Measurements from ENCODE around the gene CALB2.
A peak's percentile ranks its signal among the peaks of the same experiment; 100 is the strongest.
"Not testable (repeated sequence)": the region's sequence is repeated elsewhere in the genome, so short reads cannot be mapped to it uniquely, and the experiment has no call there.

Gene CALB2

GRCh38 chr16:71353736-71354135, 4.8 kb upstream of the CALB2 start:
- no peak for DNase-seq

GRCh38 chr16:71354156-71354555, 4.4 kb upstream of the CALB2 start:
- no peak for DNase-seq

- no peak for DNase-seq
Observed at GRCh38 chr16:71356051-71356740, 2.3 kb upstream of the CALB2 start.

- DNase-seq: not testable (repeated sequence)
Observed at GRCh38 chr16:71356936-71357335, 1.6 kb upstream of the CALB2 start.

GRCh38 chr16:71357681-71358080, 842 bp upstream of the CALB2 start:
- DNase-seq: no peak

GRCh38 chr16:71359431-71359830, 908 bp downstream of the CALB2 start:
- DNase-seq: no peak

GRCh38 chr16:71360378-71360777, 1.9 kb downstream of the CALB2 start:
- DNase-seq: no peak

- no peak for DNase-seq
Observed at GRCh38 chr16:71364133-71364681, 5.7 kb downstream of the CALB2 start.

- DNase-seq: no peak
Observed at GRCh38 chr16:71365021-71365420, 6.5 kb downstream of the CALB2 start.

GRCh38 chr16:71367241-71367976, 8.9 kb downstream of the CALB2 start:
- DNase-seq: peak; percentile 55

GRCh38 chr16:71368958-71369357, 10.4 kb downstream of the CALB2 start:
- no peak for DNase-seq

- DNase-seq: no peak
Observed at GRCh38 chr16:71369494-71369893, 11.0 kb downstream of the CALB2 start.

- no peak for DNase-seq
Observed at GRCh38 chr16:71371237-71371636, 12.7 kb downstream of the CALB2 start.

GRCh38 chr16:71373073-71373472, 14.6 kb downstream of the CALB2 start:
- DNase-seq: no peak

GRCh38 chr16:71376465-71377157, 18.1 kb downstream of the CALB2 start:
- DNase-seq: no peak

- no peak for DNase-seq
Observed at GRCh38 chr16:71379711-71380110, 21.2 kb downstream of the CALB2 start.

GRCh38 chr16:71380831-71381230, 22.3 kb downstream of the CALB2 start:
- DNase-seq: no peak

- no peak for DNase-seq
Observed at GRCh38 chr16:71383054-71383773, 24.7 kb downstream of the CALB2 start.

- DNase-seq: no peak
Observed at GRCh38 chr16:71384073-71384724, 25.7 kb downstream of the CALB2 start.

GRCh38 chr16:71387045-71387871, 28.7 kb downstream of the CALB2 start:
- DNase-seq: no peak

GRCh38 chr16:71389330-71389729, 30.8 kb downstream of the CALB2 start:
- no peak for DNase-seq
